ENCODE measurements around the gene KRTAP13-2. TPM values are rescaled to one million over a fixed set of nuclear protein-coding genes. Genes with fewer than 3 reads are reported as not detected.

KRTAP13-2 gene
- total and polyA plus RNA-seq, 2 of the 8 experiments (the other 6 are each of a cell fraction or from before 2014, with no cell fraction given) = not detected

GRCh38 chr21:30340714-30341573 is 31.1 kb downstream of the KRTAP13-2 start:
- no peaks in the 10 kb centered on the region for H3K4me1 ChIP-seq (replicated peaks in 1 of 4; ENCODE audit: control insufficient read depth in 3 of 4, insufficient read depth in 4 of 4, low read length in 3 of 4)
- no peaks in the 10 kb centered on the region for H3K36me3 ChIP-seq (ENCODE audit: control insufficient read depth in 2 of 4, insufficient read depth in 4 of 4, low read length in 3 of 4)
- no peak overlapping the region for H4K5ac ChIP-seq (ENCODE audit: insufficient read length, low read depth, low read length)
- ChIA-PET CTCF (ENCODE audit: partially characterized antibody) (interaction anchor here (0.6 to 3.7 kb wide), 18 partner anchors 9 to 693 kb away, joined by 3 to 18 read pairs (median 5); no protein-coding TSS in a partner anchor), POLR2A (ENCODE audit: partially characterized antibody) (no interaction called here)
- no peak overlapping the region for H2AK5ac ChIP-seq (ENCODE audit: low read depth, low read length)
- H3K9me3 ChIP-seq (ENCODE audit: insufficient read depth in 2 of 2, low read depth in 1 of 2, low read length in 1 of 2) = no peaks in the 10 kb centered on the region
- no peaks in the 10 kb centered on the region for H3K23me2 ChIP-seq (ENCODE audit: low read depth, low read length)
- no peaks in the 10 kb centered on the region for H3K27me3 ChIP-seq (replicated peaks in 1 of 4; ENCODE audit: control insufficient read depth in 3 of 4, extremely low read depth in 1 of 4, insufficient read depth in 3 of 4, low read length in 3 of 4)
- no peak overlapping the region for H3K4me2 ChIP-seq (ENCODE audit: insufficient read depth in 1 of 2, low read depth in 2 of 2, low read length in 2 of 2)
- H2AFZ ChIP-seq (ENCODE audit: low read length) = no peak overlapping the region
- no peak overlapping the region for H3K23ac ChIP-seq (ENCODE audit: insufficient read length)
- no peak overlapping the region for H3K18ac ChIP-seq (ENCODE audit: extremely low read depth, low read length)
- H3K4ac ChIP-seq (replicated peaks; ENCODE audit: insufficient read length, low read depth, low read length) = no peak overlapping the region
- no peak overlapping the region for H3K4me3 ChIP-seq (ENCODE audit: extremely low read depth in 1 of 4, insufficient read depth in 2 of 4, low read depth in 3 of 4, low read length in 4 of 4)
- H2BK20ac ChIP-seq (ENCODE audit: low read length) = no peak overlapping the region
- no peak overlapping the region for H4K91ac ChIP-seq (replicated peaks; ENCODE audit: insufficient read length, low read length)
- H3K79me1 ChIP-seq (ENCODE audit: low read depth, low read length) = no peaks in the 10 kb centered on the region
- H3K56ac ChIP-seq (replicated peaks; ENCODE audit: insufficient read length, low read depth, low read length) = no peak overlapping the region
- DNase-seq (ENCODE audit: low read depth in 1 of 2, low spot score in 2 of 2) (peak in 1 of 2 experiments; percentile 63), FAIRE-seq (peak; percentile 62)
- 94% methylated on average over 2 of the region's 2 CpGs; no CpG with 5 or more reads in 1 of the 2 experiments for WGBS, 2 experiments (ENCODE audit: extremely low coverage in 1 of 2, insufficient coverage in 1 of 2, insufficient read length in 1 of 2, insufficient replicate concordance in 2 of 2, low coverage in 1 of 2, low lambda C conversion rate in 2 of 2, missing lambda C conversion rate in 1 of 2)
- H2BK5ac ChIP-seq (ENCODE audit: low read depth, low read length) = no peak overlapping the region
- H4K8ac ChIP-seq (ENCODE audit: extremely low read depth, insufficient read depth, low read length) = no peak overlapping the region
- H4K20me1 ChIP-seq (replicated peaks in 1 of 2; ENCODE audit: control insufficient read depth in 1 of 2, insufficient read depth in 2 of 2, low read length in 2 of 2) = no peaks in the 10 kb centered on the region
- no peaks in the 10 kb centered on the region for H3K79me2 ChIP-seq (ENCODE audit: control insufficient read depth in 1 of 2, insufficient read depth in 2 of 2, low read length in 2 of 2)
- no peak overlapping the region for H3K9ac ChIP-seq (replicated peaks in 1 of 4; ENCODE audit: extremely low read depth in 1 of 4, low read depth in 3 of 4, low read length in 3 of 4)
- H3K14ac ChIP-seq (ENCODE audit: insufficient read length) = no peak overlapping the region
- H3K27ac ChIP-seq (ENCODE audit: low read depth, low read length) = no peak overlapping the region
- H2BK120ac ChIP-seq (replicated peaks; ENCODE audit: low read depth, low read length) = no peak overlapping the region
- H2BK15ac ChIP-seq (ENCODE audit: low read length) = no peak overlapping the region
- H2BK12ac ChIP-seq (ENCODE audit: low read depth, low read length) = no peak overlapping the region
- TF ChIP-seq CEBPB (IDR thresholded peaks at IDR 0.05; ENCODE audit: low read depth, low read length) (no peak), MAX (IDR thresholded peaks at IDR 0.05) (no peak), CTCF (IDR thresholded peaks at IDR 0.05; ENCODE audit: control extremely low read depth in 1 of 3, insufficient read depth in 1 of 3, low read depth in 1 of 3, low read length in 3 of 3) (peak; percentile 17 to 82 (median 72)), TCF12 (IDR thresholded peaks at IDR 0.05; ENCODE audit: low read depth, low read length) (no peak), RFX5 (IDR thresholded peaks at IDR 0.05; ENCODE audit: borderline replicate concordance, low read depth, low read length) (no peak), RAD21 (IDR thresholded peaks at IDR 0.05 in 1 of 2, conservative IDR thresholded peaks at IDR 0.05 in 1 of 2; ENCODE audit: low read depth in 2 of 2, low read length in 2 of 2) (peak; percentile 69 to 75), POLR2AphosphoS5 (IDR thresholded peaks at IDR 0.05; ENCODE audit: low read depth, low read length) (no peak), RBBP5 (IDR thresholded peaks at IDR 0.05; ENCODE audit: borderline replicate concordance, low read depth, low read length) (no peak), TEAD4 (IDR thresholded peaks at IDR 0.05; ENCODE audit: low read depth, low read length) (no peak)

Data from H1 (cell line).